Testis (tissue), 3 donors: Measurements from ENCODE around the gene HOMER2. TPM values are rescaled to one million over a fixed set of nuclear protein-coding genes. Genes with fewer than 3 reads are reported as not detected.
A peak's percentile ranks its signal among the peaks of the same experiment; 100 is the strongest.

ENCODE experiments used
- DNase-seq: peaks from one replicate; pipeline ENCODE4 v3.0.0-alpha.2; 2019
- H3K27ac ChIP-seq, 2 donors: fragments of 200-600 bp; sonication (generic); one replicate each; pipeline ENCODE4 v1.5.1; 2019
- H3K27me3 ChIP-seq: fragments of 200-600 bp; sonication (generic); one replicate; pipeline ENCODE4 v1.5.1; 2019
- H3K36me3 ChIP-seq: fragments of 200-600 bp; sonication (generic); one replicate; pipeline ENCODE4 v1.5.1; 2017; ENCODE audit warnings: low read depth; ENCODE audit errors: missing control alignments
- H3K4me1 ChIP-seq: fragments of 200-600 bp; sonication (generic); one replicate; pipeline ENCODE4 v1.5.1; 2019
- H3K4me3 ChIP-seq, 2 donors: fragments of 200-600 bp; sonication (generic); one replicate each; pipeline ENCODE4 v1.5.1; 2017 to 2019
- H3K9me3 ChIP-seq: fragments of 200-600 bp; sonication (generic); one replicate; pipeline ENCODE4 v1.5.1; 2017
- POLR2A ChIP-seq: fragments of 450-650 bp; IDR thresholded peaks from one replicate; pipeline ENCODE4 v1.6.1; 2017; ENCODE audit warnings: antibody characterized with exemption, mild to moderate bottlenecking, moderate library complexity
- WGBS, 2 donors: methylation state at CpG; one replicate each; pipeline ENCODE4 v1.1.5; 2018; 5-methylcytosine and 5-hydroxymethylcytosine counted together
- intact Hi-C: fragments of 100-400 bp; cut with DNase I; formaldehyde crosslinking; loops from one replicate; pipeline ENCODE4 v1.15.1; 2023; ENCODE audit warnings: low total_unique reads
- polyA plus RNA-seq: library from polyadenylated mRNA; stranded (reverse); fragments of 350-450 nt; fragmentation: Illumina TruSeq; extraction: RNeasy Lipid Tissue Mini Kit (QIAGEN cat#74804); gene quantifications from one replicate; pipeline ENCODE4 v1.2.3, GENCODE V29; 2014; ENCODE audit warnings: low read depth, low replicate concordance; ENCODE audit not compliant: insufficient read depth
- total RNA-seq, 2 donors: library from RNA; depleted of rRNA; stranded (reverse); fragments of >200 nt; gene quantifications; one replicate each; pipeline ENCODE4 v1.2.3, GENCODE V29; 2016
- TF ChIP-seq, protein P1 (sequence below), 3 experiments: fragments of 450-650 bp in 2 of 3; fragments of 200-600 bp in 1 of 3; sonication (generic) in 1 of 3; IDR thresholded peaks; one replicate each; pipeline ENCODE4 v1.5.1; 2016 to 2019; ENCODE audit warnings: antibody characterized with exemption in 3 of 3, mild to moderate bottlenecking in 2 of 3, moderate library complexity in 1 of 3

Gene HOMER2
- total and polyA plus RNA-seq, 3 donors from 2014 or later = 18.7 to 40.5 (median 38.5) TPM

GRCh38 chr15:82810890-82811426 is 141.6 kb downstream of the HOMER2 start:
- Histone ChIP-seq H3K4me1 (no peaks in the 10 kb centered on the region), H3K27me3 (no peaks in the 10 kb centered on the region), H3K27ac (peak overlapping the region; percentile 97 to 100), H3K9me3 (no peaks in the 10 kb centered on the region), H3K36me3 (no peaks in the 10 kb centered on the region), H3K4me3 (peak overlapping the region; percentile 83 to 97)
- intact Hi-C loops = no loop called here
- 0% methylated on average over 6 of the region's 6 CpGs for WGBS, 2 donors
- TF ChIP-seq POLR2A = no peak
- TF ChIP-seq, protein P1, sequence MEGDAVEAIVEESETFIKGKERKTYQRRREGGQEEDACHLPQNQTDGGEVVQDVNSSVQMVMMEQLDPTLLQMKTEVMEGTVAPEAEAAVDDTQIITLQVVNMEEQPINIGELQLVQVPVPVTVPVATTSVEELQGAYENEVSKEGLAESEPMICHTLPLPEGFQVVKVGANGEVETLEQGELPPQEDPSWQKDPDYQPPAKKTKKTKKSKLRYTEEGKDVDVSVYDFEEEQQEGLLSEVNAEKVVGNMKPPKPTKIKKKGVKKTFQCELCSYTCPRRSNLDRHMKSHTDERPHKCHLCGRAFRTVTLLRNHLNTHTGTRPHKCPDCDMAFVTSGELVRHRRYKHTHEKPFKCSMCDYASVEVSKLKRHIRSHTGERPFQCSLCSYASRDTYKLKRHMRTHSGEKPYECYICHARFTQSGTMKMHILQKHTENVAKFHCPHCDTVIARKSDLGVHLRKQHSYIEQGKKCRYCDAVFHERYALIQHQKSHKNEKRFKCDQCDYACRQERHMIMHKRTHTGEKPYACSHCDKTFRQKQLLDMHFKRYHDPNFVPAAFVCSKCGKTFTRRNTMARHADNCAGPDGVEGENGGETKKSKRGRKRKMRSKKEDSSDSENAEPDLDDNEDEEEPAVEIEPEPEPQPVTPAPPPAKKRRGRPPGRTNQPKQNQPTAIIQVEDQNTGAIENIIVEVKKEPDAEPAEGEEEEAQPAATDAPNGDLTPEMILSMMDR (IDR thresholded peaks at IDR 0.05) = no peak
- DNase-seq = no peak

DNA sequence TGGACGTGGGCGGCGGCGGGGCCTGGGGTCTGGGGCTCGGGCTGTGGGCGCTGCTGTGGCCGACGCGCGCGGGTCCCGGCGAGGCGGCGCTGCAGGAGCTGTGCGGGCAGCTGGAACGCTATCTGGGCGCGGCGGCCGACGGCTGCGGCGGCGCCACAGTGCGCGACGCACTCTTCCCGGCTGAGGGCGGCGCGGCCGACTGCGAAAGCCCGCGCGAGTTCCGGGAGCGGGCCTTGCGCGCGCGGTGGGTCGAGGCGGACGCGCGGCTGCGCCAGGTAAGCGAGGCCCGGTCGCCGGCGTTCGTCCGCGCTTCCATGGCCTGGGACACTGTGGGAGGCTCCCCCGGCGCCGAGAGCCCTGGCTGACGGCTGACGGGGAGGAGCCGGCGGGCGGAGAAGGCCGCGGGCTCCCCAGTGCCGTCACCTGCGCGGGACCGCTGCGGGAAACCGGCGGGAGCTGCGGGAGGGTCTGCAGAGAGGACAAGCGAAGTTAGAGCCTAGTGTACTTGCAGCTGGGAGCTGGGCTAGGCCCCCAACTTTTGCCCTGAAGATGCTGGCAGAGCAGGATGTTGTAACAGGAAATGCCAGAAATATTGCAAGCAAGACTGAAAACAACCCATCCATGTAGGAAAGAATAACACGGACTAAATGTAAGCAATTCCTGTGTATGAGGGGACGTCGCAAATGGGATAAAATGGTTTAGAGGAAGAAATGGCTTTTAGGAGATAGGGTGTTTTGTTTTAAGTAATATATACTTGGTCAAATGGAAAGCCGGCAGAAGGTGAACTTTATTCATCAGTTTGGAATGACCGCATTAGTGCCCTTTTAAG is 142.2 kb downstream of the HOMER2 start:
- no peaks in the 10 kb centered on the region for H3K4me1 ChIP-seq
- H3K4me3 ChIP-seq = peak overlapping the region; percentile 83 to 97
- intact Hi-C loops = no loop called here
- no peak for TF ChIP-seq POLR2A
- TF ChIP-seq, protein P1 (IDR thresholded peaks at IDR 0.05) = no peak
- H3K27me3 ChIP-seq = no peaks in the 10 kb centered on the region
- WGBS, 2 donors = 0% methylated on average over 6 to 19 of the region's 81 CpGs
- peak overlapping the region; percentile 97 to 100 for H3K27ac ChIP-seq
- peak; percentile 42 for DNase-seq
- no peaks in the 10 kb centered on the region for H3K36me3 ChIP-seq
- no peaks in the 10 kb centered on the region for H3K9me3 ChIP-seq

DNA sequence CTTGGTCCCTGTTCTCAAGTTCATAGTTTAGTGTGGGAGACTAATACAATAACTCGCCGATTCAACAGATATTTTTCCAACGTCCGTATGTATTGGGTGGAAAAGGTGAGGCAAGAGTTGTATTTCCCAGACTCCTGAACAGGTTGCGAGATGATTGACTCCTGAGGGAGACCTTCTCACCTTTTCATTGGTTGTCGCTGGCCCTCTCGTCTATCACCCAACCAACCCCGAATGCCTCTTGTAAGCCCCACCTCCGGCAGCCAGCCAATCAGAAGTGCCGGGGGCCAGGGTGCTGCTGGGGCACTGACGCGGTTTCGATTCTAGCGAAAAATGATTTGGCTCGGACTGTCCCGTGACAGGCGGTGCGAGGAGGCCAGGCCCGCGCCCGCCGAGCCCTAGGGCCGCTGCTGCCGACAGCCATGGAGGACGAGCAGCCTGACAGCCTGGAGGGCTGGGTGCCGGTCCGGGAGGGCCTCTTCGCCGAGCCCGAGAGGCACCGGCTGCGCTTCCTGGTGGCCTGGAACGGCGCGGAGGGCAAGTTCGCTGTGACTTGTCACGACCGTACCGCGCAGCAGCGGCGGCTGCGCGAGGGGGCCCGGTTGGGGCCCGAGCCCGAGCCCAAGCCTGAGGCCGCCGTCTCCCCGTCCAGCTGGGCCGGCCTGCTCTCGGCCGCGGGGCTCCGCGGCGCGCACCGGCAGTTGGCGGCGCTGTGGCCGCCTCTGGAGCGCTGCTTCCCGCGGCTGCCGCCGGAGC is 143.0 kb downstream of the HOMER2 start, which contains the start of gene WHAMM:
WHAMM (plus strand) TSS at position 321 of the 753 bp plus-strand sequence; CDS start at position 420, 99 bp downstream.
- Histone ChIP-seq H3K9me3 (no peaks in the 10 kb centered on the region), H3K36me3 (no peaks in the 10 kb centered on the region), H3K4me1 (no peaks in the 10 kb centered on the region), H3K27ac (peak within 1 kb of the TSS; percentile 97 to 100), H3K27me3 (no peaks in the 10 kb centered on the region), H3K4me3 (peak within 1 kb of the TSS; percentile 83 to 97)
- intact Hi-C loops = no loop called here
- TF ChIP-seq POLR2A = peak; percentile 95
- TF ChIP-seq, protein P1 (IDR thresholded peaks at IDR 0.05) = no peak
- peak; percentile 99 for DNase-seq
- WGBS, 2 donors = 0 to 3% methylated on average over 10 to 35 of the region's 67 CpGs

GRCh38 chr15:82808634-82809041 is 143.9 kb downstream of the HOMER2 start:
- WGBS, 2 donors = 44 to 67% methylated on average over 9 of the region's 9 CpGs
- no peaks in the 10 kb centered on the region for H3K4me1 ChIP-seq
- intact Hi-C loops = no loop called here
- H3K27me3 ChIP-seq = no peaks in the 10 kb centered on the region
- H3K27ac ChIP-seq = no peak overlapping the region
- no peaks in the 10 kb centered on the region for H3K36me3 ChIP-seq
- peak overlapping the region; percentile 83 to 97 for H3K4me3 ChIP-seq
- H3K9me3 ChIP-seq = no peaks in the 10 kb centered on the region
- no peak for DNase-seq
- TF ChIP-seq, protein P1 (IDR thresholded peaks at IDR 0.05) = no peak
- TF ChIP-seq POLR2A = no peak
